MM.1S (cell line): Measurements from ENCODE around the gene KSR1.

Source experiments
- EZH2 ChIP-seq: fragments of 300-600 bp; sonication (generic); optimal IDR thresholded peaks from 2 replicates; pipeline ENCODE3; 2017; ENCODE audit warnings: low read depth, mild to moderate bottlenecking, antibody characterized with exemption, low read length, mixed read lengths
- TF ChIP-seq, protein P1 (sequence below): fragments of 300-600 bp; sonication (generic); IDR thresholded peaks from 2 replicates; pipeline ENCODE4 v1.5.1; 2016; ENCODE audit warnings: antibody characterized with exemption, low read length, mixed read lengths

DNA sequence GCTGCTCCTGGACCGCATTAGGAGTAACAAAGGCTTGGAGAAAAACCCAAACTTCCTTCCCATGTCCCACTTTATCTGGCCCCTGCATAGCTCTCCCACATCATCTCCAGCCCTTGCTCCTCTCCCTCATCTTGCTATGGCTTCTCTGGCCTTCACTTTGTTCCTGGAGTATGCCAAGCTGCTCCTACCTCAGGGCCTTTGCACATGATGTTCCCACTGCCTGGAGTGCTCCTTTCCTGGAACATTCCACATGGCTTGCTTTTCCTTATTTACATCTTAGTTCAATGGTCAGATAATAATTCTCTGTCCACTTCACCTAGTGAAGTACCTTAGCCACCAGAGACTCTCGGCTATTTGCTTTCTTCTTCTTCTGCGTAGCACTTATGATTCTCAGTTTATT, 4.3 kb upstream of the KSR1 start:
- TF ChIP-seq, protein P1, sequence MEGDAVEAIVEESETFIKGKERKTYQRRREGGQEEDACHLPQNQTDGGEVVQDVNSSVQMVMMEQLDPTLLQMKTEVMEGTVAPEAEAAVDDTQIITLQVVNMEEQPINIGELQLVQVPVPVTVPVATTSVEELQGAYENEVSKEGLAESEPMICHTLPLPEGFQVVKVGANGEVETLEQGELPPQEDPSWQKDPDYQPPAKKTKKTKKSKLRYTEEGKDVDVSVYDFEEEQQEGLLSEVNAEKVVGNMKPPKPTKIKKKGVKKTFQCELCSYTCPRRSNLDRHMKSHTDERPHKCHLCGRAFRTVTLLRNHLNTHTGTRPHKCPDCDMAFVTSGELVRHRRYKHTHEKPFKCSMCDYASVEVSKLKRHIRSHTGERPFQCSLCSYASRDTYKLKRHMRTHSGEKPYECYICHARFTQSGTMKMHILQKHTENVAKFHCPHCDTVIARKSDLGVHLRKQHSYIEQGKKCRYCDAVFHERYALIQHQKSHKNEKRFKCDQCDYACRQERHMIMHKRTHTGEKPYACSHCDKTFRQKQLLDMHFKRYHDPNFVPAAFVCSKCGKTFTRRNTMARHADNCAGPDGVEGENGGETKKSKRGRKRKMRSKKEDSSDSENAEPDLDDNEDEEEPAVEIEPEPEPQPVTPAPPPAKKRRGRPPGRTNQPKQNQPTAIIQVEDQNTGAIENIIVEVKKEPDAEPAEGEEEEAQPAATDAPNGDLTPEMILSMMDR = no peak
- no peak for TF ChIP-seq EZH2
